Measurements from ENCODE around the gene SLC35F4.
"Not testable (repeated sequence)": the region's sequence is repeated elsewhere in the genome, so short reads cannot be mapped to it uniquely, and the experiment has no call there.

SLC35F4 gene

DNA sequence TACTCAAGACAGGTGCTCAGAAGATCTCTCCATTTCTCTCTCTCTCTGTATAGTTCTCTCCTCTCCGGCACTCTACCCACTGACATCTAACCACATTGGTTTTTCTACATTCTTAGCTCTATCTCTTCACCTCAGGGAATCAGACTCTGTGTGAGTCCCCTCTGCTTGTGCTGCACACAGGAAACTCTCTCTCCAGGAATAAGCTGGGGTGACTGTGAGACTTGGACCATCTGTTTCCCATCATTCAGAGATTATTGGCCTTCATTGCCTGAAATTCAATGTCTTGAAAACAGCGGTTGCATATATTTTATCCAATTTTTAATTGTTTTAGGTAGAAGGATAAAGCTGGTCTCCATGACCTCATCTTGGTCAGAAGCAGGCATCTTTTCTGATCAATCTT is 105.0 kb downstream of the SLC35F4 start:
- H3K4me3 ChIP-seq (ENCODE audit: low read depth, low read length): no peak overlapping the region
- TF ChIP-seq, protein P1, sequence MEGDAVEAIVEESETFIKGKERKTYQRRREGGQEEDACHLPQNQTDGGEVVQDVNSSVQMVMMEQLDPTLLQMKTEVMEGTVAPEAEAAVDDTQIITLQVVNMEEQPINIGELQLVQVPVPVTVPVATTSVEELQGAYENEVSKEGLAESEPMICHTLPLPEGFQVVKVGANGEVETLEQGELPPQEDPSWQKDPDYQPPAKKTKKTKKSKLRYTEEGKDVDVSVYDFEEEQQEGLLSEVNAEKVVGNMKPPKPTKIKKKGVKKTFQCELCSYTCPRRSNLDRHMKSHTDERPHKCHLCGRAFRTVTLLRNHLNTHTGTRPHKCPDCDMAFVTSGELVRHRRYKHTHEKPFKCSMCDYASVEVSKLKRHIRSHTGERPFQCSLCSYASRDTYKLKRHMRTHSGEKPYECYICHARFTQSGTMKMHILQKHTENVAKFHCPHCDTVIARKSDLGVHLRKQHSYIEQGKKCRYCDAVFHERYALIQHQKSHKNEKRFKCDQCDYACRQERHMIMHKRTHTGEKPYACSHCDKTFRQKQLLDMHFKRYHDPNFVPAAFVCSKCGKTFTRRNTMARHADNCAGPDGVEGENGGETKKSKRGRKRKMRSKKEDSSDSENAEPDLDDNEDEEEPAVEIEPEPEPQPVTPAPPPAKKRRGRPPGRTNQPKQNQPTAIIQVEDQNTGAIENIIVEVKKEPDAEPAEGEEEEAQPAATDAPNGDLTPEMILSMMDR (IDR thresholded peaks at IDR 0.05; ENCODE audit: low read depth, low read length): no peak

DNA sequence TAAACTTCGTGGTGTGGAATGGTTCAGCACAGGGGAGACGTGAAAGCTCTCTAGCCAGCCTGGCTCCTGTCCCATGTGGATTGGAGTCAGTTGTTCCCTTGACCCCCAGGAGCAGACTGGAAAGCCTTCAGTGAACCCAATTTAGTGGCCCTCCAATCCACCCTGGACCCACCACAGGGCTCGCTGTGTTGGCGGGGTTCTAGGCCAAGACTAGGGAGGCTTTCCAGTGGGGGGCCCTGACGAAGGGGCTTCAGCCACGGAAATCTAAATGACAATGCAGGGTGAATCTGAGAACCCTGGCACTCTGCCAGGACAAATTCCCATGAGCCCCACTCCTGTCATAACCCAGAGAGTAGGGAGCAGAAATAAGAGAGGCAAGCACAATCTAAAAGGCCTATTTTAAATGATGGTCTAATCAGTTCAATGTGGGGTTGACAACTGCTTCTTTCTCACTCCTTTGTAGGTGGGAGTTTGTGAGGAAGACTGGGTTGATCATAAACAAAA is 110.8 kb downstream of the SLC35F4 start:
- H3K4me3 ChIP-seq (ENCODE audit: low read depth, low read length): no peak overlapping the region
- TF ChIP-seq, protein P1 (IDR thresholded peaks at IDR 0.05; ENCODE audit: low read depth, low read length): no peak

DNA sequence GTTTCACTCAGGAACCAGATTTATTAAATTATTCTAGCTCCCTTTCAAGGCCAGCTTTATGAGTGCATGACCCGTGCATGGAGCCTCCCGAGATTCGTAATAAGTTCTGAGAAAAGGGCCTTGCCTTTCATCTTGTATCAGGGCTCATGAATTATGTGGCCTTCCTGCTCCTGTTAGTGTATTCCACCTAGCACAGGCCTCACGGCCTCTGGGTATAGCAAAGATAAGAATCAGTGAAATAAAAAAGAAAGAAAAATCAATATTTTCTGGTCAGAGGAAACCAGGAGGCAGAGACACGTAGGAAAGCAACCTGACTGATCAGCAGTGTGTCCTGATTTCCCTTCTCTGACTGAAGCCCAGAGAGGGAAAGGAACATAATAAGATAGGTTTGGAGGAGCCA is 111.4 kb downstream of the SLC35F4 start:
- TF ChIP-seq, protein P1 (IDR thresholded peaks at IDR 0.05; ENCODE audit: low read depth, low read length): no peak
- no peak overlapping the region for H3K4me3 ChIP-seq (ENCODE audit: low read depth, low read length)

DNA sequence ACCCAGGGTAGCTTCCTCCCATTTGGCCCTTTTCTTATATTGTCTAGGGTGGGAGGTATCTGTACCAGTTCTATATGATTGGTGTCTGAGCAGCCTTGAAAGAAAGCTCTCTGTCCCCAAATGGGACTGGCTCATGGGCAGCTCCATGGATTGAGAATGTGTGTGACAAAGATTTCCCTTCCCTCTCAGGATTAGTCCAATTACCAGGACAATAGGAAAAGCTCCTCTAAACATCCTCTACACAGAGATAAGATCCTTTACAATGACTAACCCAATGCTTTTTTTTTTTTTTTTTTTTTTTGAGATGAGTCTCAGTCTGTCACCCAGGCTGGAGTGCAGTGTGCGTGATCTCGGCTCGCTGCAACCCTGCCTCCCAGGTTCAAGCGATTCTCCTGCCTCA is 112.1 kb downstream of the SLC35F4 start:
- H3K4me3 ChIP-seq (ENCODE audit: low read depth, low read length): no peak overlapping the region
- TF ChIP-seq, protein P1 (IDR thresholded peaks at IDR 0.05; ENCODE audit: low read depth, low read length): no peak

DNA sequence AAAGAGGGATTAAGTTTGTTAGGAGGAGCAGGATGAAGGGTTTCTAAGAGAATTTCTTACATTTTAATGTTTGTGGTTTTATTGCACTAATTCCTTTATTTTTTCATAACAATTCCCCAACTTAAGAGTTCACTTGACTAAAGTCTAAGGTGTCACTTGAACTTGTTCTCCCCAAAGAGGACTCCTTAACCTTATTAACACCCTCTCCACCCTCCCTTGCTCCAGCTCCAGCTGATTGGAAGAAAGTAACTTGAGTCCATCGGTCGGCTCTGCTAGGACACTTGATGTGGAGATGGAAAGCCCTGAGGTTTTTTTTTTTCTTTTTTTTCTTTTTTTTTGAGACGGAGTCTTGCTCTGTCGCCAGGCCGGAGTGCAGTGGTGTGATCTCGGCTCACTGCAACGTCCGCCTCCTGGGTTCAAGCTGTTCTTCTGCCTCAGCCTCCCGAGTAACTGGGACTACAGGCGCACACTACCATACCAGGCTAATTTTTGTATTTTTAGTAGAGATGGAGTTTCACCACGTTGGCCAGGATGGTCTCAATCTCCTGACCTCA is 113.7 kb downstream of the SLC35F4 start:
- H3K4me3 ChIP-seq (ENCODE audit: low read depth, low read length): not testable (repeated sequence)

DNA sequence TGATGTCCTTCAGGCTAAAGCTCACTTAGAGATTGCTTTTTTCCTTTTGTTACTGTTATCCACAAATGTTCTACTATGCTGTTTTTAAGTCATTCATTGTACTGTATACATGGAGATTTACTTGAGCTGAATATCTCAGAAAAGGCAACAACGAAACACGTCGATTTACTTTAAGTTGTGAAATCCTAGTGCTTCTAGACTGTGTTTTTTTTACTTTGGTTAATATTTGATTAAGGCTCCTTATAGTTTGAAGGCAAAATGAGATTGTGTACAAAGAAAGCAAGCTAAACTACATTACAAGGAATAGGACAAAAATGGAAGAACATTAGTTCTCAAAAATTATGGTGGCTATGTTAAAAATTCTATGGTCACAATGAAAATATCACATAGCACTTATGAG is 114.5 kb downstream of the SLC35F4 start:
- no peak overlapping the region for H3K4me3 ChIP-seq (ENCODE audit: low read depth, low read length)
- TF ChIP-seq, protein P1 (IDR thresholded peaks at IDR 0.05; ENCODE audit: low read depth, low read length): no peak

DNA sequence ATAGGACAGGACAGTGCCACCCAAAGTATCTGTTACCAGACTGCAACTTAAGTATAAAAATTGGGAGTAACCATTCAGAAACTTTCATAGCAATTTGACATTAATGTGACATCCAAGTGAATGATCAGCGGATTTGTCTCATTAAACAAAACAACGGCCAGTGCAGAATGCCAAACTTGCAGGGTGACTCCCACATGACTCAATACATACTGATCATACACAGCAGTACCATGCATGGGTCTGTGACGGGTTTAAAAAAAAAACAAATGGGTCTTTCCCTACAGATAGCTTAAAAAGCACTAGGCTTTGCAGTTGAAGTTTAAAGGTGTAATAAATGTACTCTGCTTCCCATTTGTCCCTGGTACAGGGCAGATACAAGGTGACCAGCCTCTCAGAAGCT is 116.6 kb downstream of the SLC35F4 start:
- TF ChIP-seq, protein P1 (IDR thresholded peaks at IDR 0.05; ENCODE audit: low read depth, low read length): no peak
- no peak overlapping the region for H3K4me3 ChIP-seq (ENCODE audit: low read depth, low read length)

DNA sequence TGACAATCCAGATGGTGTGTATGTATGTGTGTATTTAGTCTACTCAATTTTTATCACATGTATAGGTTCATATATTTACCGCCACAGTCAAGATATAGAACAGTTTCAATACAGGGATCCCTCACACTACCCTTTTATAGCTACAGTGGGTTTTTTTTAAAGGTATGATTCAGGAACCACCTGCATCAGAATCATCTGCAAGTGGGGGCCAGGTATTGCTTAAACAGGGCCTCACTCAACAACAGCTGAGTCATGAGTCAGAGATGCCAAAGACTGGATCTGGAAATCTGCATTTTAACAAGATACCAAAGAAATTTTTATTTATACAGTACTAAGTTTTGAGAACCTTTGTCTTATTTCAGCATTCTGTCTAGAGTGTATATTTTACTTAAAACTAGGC is 117.6 kb downstream of the SLC35F4 start:
- TF ChIP-seq, protein P1 (IDR thresholded peaks at IDR 0.05; ENCODE audit: low read depth, low read length): no peak
- H3K4me3 ChIP-seq (ENCODE audit: low read depth, low read length): no peak overlapping the region

Data from WI38 (cell line).